Endometrial microvascular endothelial cells (primary cell): ENCODE data around the gene RHD. TPM values are rescaled to one million over a fixed set of nuclear protein-coding genes. Genes with fewer than 3 reads are reported as not detected.

Experiments used
- total RNA-seq: library from RNA; depleted of rRNA; stranded (reverse); fragments of >200 nt; gene quantifications from one replicate; pipeline ENCODE4 v1.2.3, GENCODE V29; 2015; ENCODE audit errors: inconsistent ontology term

Gene RHD
- total RNA-seq, 1 donor from 2014 or later = not detected

Other genes starting within 250 kb of the RHD start
- 23.2 TPM for gene SYF2, start 40.0 kb upstream of the RHD start, total RNA-seq
- 40.0 TPM for gene RSRP1, start 25.1 kb upstream of the RHD start, total RNA-seq
- 112 TPM for gene TMEM50A, start 65.8 kb downstream of the RHD start, total RNA-seq
- gene RHCE, start 148.3 kb downstream of the RHD start, total RNA-seq = not detected
- 15.0 TPM for gene MACO1, start 158.4 kb downstream of the RHD start, total RNA-seq